OCI-LY7 (cell line): ENCODE data around the gene CETN1.

Experiments used
- EZH2phosphoT487 ChIP-seq: fragments of 200-600 bp; sonication (generic); IDR thresholded peaks from 2 replicates; pipeline ENCODE4 v1.6.1; 2018; ENCODE audit warnings: low read depth, borderline replicate concordance, mild to moderate bottlenecking, mixed run types, antibody characterized with exemption, low read length, moderate library complexity, mixed read lengths
- TF ChIP-seq, protein P1 (sequence below): fragments of 200-600 bp; sonication (generic); conservative IDR thresholded peaks from 2 replicates; pipeline ENCODE4 v1.5.1; 2014; ENCODE audit warnings: mild to moderate bottlenecking, antibody characterized with exemption, low read length, moderate library complexity, mixed read lengths

DNA sequence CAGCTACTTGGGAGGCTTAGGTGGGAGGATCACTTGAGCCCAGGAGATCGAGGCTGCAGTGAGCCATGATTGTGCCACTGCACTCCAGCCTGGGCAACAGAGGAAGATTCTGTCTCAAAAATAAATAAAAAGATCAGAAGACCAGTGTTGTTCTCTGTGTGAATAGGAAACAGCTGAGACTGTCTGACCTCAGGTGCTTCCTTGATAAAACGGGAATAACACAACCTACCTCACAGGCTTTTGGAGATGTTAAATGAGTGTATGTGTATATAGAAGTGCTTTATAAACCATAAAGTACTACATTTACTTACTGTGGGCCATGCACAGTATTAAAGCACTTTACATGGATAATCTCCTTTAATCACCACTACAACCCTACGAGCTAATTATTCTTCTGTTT, 9.9 kb upstream of the CETN1 start:
- TF ChIP-seq, protein P1, sequence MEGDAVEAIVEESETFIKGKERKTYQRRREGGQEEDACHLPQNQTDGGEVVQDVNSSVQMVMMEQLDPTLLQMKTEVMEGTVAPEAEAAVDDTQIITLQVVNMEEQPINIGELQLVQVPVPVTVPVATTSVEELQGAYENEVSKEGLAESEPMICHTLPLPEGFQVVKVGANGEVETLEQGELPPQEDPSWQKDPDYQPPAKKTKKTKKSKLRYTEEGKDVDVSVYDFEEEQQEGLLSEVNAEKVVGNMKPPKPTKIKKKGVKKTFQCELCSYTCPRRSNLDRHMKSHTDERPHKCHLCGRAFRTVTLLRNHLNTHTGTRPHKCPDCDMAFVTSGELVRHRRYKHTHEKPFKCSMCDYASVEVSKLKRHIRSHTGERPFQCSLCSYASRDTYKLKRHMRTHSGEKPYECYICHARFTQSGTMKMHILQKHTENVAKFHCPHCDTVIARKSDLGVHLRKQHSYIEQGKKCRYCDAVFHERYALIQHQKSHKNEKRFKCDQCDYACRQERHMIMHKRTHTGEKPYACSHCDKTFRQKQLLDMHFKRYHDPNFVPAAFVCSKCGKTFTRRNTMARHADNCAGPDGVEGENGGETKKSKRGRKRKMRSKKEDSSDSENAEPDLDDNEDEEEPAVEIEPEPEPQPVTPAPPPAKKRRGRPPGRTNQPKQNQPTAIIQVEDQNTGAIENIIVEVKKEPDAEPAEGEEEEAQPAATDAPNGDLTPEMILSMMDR, result no peak
- no peak for TF ChIP-seq EZH2phosphoT487
